Measurements from ENCODE around the gene BRINP2.

BRINP2 gene

GRCh38 chr1:177216587-177217202 lies 45.9 kb downstream of the BRINP2 start:
- in situ Hi-C loops (cut with MboI; ENCODE audit: low sequenced_read_pairs), result no loop called here

- in situ Hi-C loops (cut with MboI; ENCODE audit: low sequenced_read_pairs), result no loop called here
Observed at GRCh38 chr1:177219554-177220458, 49.0 kb downstream of the BRINP2 start.

- in situ Hi-C loops (cut with MboI; ENCODE audit: low sequenced_read_pairs), result no loop called here
Observed at GRCh38 chr1:177223359-177223758, 52.6 kb downstream of the BRINP2 start.

- in situ Hi-C loops (cut with MboI; ENCODE audit: low sequenced_read_pairs), result no loop called here
Observed at GRCh38 chr1:177227978-177228692, 57.4 kb downstream of the BRINP2 start.

GRCh38 chr1:177228693-177229065 lies 57.9 kb downstream of the BRINP2 start:
- in situ Hi-C loops (cut with MboI; ENCODE audit: low sequenced_read_pairs), result no loop called here

GRCh38 chr1:177229781-177230180 lies 59.0 kb downstream of the BRINP2 start:
- in situ Hi-C loops (cut with MboI; ENCODE audit: low sequenced_read_pairs), result no loop called here

- in situ Hi-C loops (cut with MboI; ENCODE audit: low sequenced_read_pairs), result no loop called here
Observed at GRCh38 chr1:177230228-177231016, 59.7 kb downstream of the BRINP2 start.

GRCh38 chr1:177235350-177235749 lies 64.6 kb downstream of the BRINP2 start:
- in situ Hi-C loops (cut with MboI; ENCODE audit: low sequenced_read_pairs), result no loop called here

GRCh38 chr1:177236962-177237361 lies 66.2 kb downstream of the BRINP2 start:
- in situ Hi-C loops (cut with MboI; ENCODE audit: low sequenced_read_pairs), result no loop called here

GRCh38 chr1:177238967-177239366 lies 68.2 kb downstream of the BRINP2 start:
- in situ Hi-C loops (cut with MboI; ENCODE audit: low sequenced_read_pairs), result no loop called here

- in situ Hi-C loops (cut with MboI; ENCODE audit: low sequenced_read_pairs), result no loop called here
Observed at GRCh38 chr1:177239792-177240191, 69.0 kb downstream of the BRINP2 start.

- in situ Hi-C loops (cut with MboI; ENCODE audit: low sequenced_read_pairs), result no loop called here
Observed at GRCh38 chr1:177243773-177244172, 73.0 kb downstream of the BRINP2 start.

- in situ Hi-C loops (cut with MboI; ENCODE audit: low sequenced_read_pairs), result no loop called here
Observed at GRCh38 chr1:177246710-177247580, 76.2 kb downstream of the BRINP2 start.

- in situ Hi-C loops (cut with MboI; ENCODE audit: low sequenced_read_pairs), result no loop called here
Observed at GRCh38 chr1:177247623-177248176, 76.9 kb downstream of the BRINP2 start.

GRCh38 chr1:177248258-177248657 lies 77.5 kb downstream of the BRINP2 start:
- in situ Hi-C loops (cut with MboI; ENCODE audit: low sequenced_read_pairs), result no loop called here

- in situ Hi-C loops (cut with MboI; ENCODE audit: low sequenced_read_pairs), result no loop called here
Observed at GRCh38 chr1:177249231-177249630, 78.5 kb downstream of the BRINP2 start.

- in situ Hi-C loops (cut with MboI; ENCODE audit: low sequenced_read_pairs), result no loop called here
Observed at GRCh38 chr1:177252877-177253276, 82.1 kb downstream of the BRINP2 start.

GRCh38 chr1:177255411-177255810 lies 84.7 kb downstream of the BRINP2 start:
- in situ Hi-C loops (cut with MboI; ENCODE audit: low sequenced_read_pairs), result no loop called here
